ENCODE results near the gene LSR. TPM values are rescaled to one million over a fixed set of nuclear protein-coding genes. Genes with fewer than 3 reads are reported as not detected.
A peak's percentile ranks its signal among the peaks of the same experiment; 100 is the strongest.

LSR gene
- total RNA-seq, 2 experiments from 2014 or later, result 20.0 to 20.6 TPM

- Mint-ChIP-seq H3K27me3 (no peaks in the 10 kb centered on the region), H3K4me1 (ENCODE audit: low read depth) (peaks cover 78% of the 10 kb centered on the region), H3K27ac (peak overlapping the region; percentile 94), H3K4me3 (no peak overlapping the region), H3K9me3 (peaks cover 5% of the 10 kb centered on the region), H3K36me3 (ENCODE audit: low read depth) (peaks cover 9% of the 10 kb centered on the region)
- intact Hi-C loops (cut with micrococcal nuclease), result no loop called here
- ATAC-seq (no peak), DNase-seq (no peak)
- CTCF ChIA-PET, result interaction anchor here (2.9 kb wide), 1 partner anchor 53 kb away, joined by 9 read pairs; the partner anchor contains the start of gene FXYD5
- no peak for TF ChIP-seq CTCF (IDR thresholded peaks at IDR 0.05)
- POLR2A ChIA-PET, result interaction anchor here (2.5 kb wide), 1 partner anchor 33 kb away, joined by 6 read pairs; no protein-coding TSS in a partner anchor
These were observed 41.4 kb upstream of the LSR start for GRCh38 chr19:35207391-35207871.

- H3K4me1 Mint-ChIP-seq (ENCODE audit: low read depth), result peaks cover 78% of the 10 kb centered on the region
- ChIA-PET CTCF (no interaction called here), POLR2A (no interaction called here)
- peaks cover 5% of the 10 kb centered on the region for H3K9me3 Mint-ChIP-seq
- no peak overlapping the region for H3K4me3 Mint-ChIP-seq
- DNase-seq (peak; percentile 29), ATAC-seq (no peak)
- TF ChIP-seq CTCF (IDR thresholded peaks at IDR 0.05), result no peak
- intact Hi-C loops (cut with micrococcal nuclease), result no loop called here
- no peaks in the 10 kb centered on the region for H3K27me3 Mint-ChIP-seq
- H3K36me3 Mint-ChIP-seq (ENCODE audit: low read depth), result peaks cover 8% of the 10 kb centered on the region
- peak overlapping the region; percentile 94 for H3K27ac Mint-ChIP-seq
These were observed 40.7 kb upstream of the LSR start for GRCh38 chr19:35208121-35208520.

- intact Hi-C loops (cut with micrococcal nuclease), result loop anchor here (5.0 kb wide), 1 partner anchor 67 kb away; the partner anchor contains the start of gene FXYD7
- no peak for TF ChIP-seq CTCF (IDR thresholded peaks at IDR 0.05)
- peaks cover 80% of the 10 kb centered on the region for H3K4me1 Mint-ChIP-seq (ENCODE audit: low read depth)
- H3K27me3 Mint-ChIP-seq, result no peaks in the 10 kb centered on the region
- ChIA-PET CTCF (no interaction called here), POLR2A (interaction anchor here (1.0 kb wide), 1 partner anchor 66 kb away, joined by 3 read pairs; no protein-coding TSS in a partner anchor)
- peaks cover 8% of the 10 kb centered on the region for H3K36me3 Mint-ChIP-seq (ENCODE audit: low read depth)
- H3K27ac Mint-ChIP-seq, result peak overlapping the region; percentile 69
- H3K4me3 Mint-ChIP-seq, result no peak overlapping the region
- DNase-seq, result no peak
- H3K9me3 Mint-ChIP-seq, result peaks cover 5% of the 10 kb centered on the region
- no peak for ATAC-seq
These were observed 39.2 kb upstream of the LSR start for GRCh38 chr19:35209646-35210045.

- Mint-ChIP-seq H3K27ac (peak overlapping the region; percentile 98), H3K27me3 (no peaks in the 10 kb centered on the region), H3K4me3 (peak overlapping the region; percentile 44), H3K9me3 (peaks cover 6% of the 10 kb centered on the region), H3K4me1 (ENCODE audit: low read depth) (peaks cover 75% of the 10 kb centered on the region), H3K36me3 (ENCODE audit: low read depth) (peaks cover 8% of the 10 kb centered on the region)
- peak; percentile 77 for DNase-seq
- intact Hi-C loops (cut with micrococcal nuclease), result loop anchor here (5.0 kb wide), 1 partner anchor 69 kb away; the partner anchor contains the start of gene FXYD7
- ChIA-PET CTCF (interaction anchor here (1.1 to 2.1 kb wide), 5 partner anchors 9 to 69 kb away, joined by 3 to 6 read pairs (median 4); partner anchors contain the start of genes FXYD5 and FXYD7), POLR2A (interaction anchor here (0.6 to 2.2 kb wide), 5 partner anchors 8 to 70 kb away, joined by 3 to 6 read pairs (median 4); partner anchors contain the start of genes FXYD5 and USF2)
- no peak for TF ChIP-seq CTCF (IDR thresholded peaks at IDR 0.05)
- ATAC-seq, result peak; percentile 41
These were observed 37.1 kb upstream of the LSR start for GRCh38 chr19:35211545-35212230.

GRCh38 chr19:35212241-35212640 lies 36.6 kb upstream of the LSR start:
- intact Hi-C loops (cut with micrococcal nuclease), result loop anchor here (5.0 kb wide), 1 partner anchor 70 kb away; the partner anchor contains the start of gene FXYD7
- Mint-ChIP-seq H3K36me3 (ENCODE audit: low read depth) (peaks cover 8% of the 10 kb centered on the region), H3K4me3 (peak overlapping the region; percentile 44), H3K4me1 (ENCODE audit: low read depth) (peaks cover 70% of the 10 kb centered on the region), H3K27ac (peak overlapping the region; percentile 98), H3K27me3 (no peaks in the 10 kb centered on the region), H3K9me3 (peaks cover 6% of the 10 kb centered on the region)
- POLR2A ChIA-PET, result interaction anchor here (0.6 to 2.2 kb wide), 5 partner anchors 8 to 71 kb away, joined by 3 to 6 read pairs (median 4); partner anchors contain the start of genes FXYD5 and USF2
- CTCF ChIA-PET, result interaction anchor here (1.1 to 2.1 kb wide), 5 partner anchors 10 to 70 kb away, joined by 3 to 6 read pairs (median 4); partner anchors contain the start of genes FXYD5 and FXYD7
- TF ChIP-seq CTCF (IDR thresholded peaks at IDR 0.05), result no peak
- DNase-seq, result no peak
- no peak for ATAC-seq
